Measurements from ENCODE around the gene IMPG2.

The IMPG2 gene

DNA sequence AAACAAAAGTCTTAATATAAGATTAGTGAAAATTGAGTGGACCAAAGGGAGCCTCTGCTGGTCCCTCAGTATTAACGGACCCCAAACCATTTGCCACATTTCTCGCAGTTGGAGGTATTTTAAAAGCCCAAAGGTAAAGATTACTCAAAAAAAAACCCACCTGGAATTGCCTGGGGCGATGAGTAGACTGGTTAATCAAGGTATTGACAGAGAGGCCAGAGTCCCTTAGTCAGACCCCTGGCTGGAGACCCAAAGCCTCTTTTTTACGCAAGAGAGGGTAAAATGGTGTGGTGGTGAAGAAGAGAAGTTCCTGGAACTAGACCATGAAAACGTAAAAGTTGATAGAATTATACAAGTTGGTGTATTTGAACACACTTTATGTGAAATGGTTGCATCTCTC, 137.2 kb downstream of the IMPG2 start:
- DNase-seq (ENCODE audit: low read depth) = no peak

DNA sequence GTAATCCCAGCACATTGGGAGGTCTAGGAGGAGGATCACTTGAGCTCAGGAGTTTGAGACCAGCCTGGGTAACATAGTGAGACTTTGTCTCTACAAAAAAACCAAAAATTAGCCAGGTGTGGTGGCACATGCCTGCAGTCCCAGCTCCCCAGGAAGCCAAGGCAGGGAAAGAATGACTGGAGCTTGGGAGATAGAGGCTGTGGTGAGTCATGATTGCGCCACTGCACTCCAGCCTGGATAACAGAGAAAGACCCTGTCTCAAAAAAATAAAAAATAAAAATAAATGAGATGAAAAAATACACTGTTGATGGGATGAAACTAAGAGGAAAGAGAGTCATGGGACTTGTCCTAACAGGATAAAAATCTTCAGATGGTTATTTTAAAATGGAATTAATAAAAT, 137.6 kb downstream of the IMPG2 start:
- DNase-seq (ENCODE audit: low read depth) = no peak

GRCh38 chr3:101181801-101182200, 138.6 kb downstream of the IMPG2 start:
- no peak for DNase-seq (ENCODE audit: low read depth)

DNA sequence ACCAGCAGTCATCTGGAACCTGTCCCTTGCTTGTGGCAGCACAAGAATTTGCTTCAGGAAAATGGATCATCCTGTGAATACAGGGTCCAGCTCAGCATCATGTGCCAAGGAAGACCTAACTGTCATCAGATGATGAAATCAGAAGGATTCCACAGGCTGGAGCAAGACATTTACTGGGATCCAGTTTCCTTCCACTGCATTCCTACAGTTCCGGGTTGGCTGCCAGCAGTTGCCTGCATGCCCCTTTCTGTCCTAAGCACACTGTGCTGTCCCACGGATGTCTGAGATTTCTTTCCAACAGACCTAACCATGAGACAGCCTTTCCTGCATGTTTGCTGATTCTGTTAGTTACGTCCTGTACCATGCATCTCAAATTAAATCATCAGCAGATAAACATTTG, 140.7 kb downstream of the IMPG2 start:
- no peak for DNase-seq (ENCODE audit: low read depth)

DNA sequence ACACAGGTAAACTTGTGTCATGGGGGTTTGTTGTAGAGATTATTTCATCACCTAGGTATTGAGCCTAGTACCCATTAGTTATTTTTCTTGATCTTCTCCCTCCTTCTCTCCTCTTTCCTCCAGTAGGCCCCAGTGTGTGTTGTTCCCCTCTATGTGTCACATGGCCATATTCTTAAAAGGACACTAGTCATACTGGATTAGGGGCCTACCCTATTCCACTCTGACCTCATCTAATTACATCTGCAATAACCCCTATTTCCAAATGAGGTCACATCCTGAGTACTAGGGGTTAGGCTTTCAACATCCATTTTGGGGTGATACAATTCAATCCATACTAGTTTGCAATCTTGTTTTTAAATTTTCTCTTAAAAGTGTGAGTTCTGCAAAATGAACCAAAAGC, 142.8 kb downstream of the IMPG2 start:
- DNase-seq (ENCODE audit: low read depth) = no peak
